Stimulated activated CD8-positive, alpha-beta memory T cell treated with anti-CD3 and anti-CD28 coated beads, Interleukin-7, amount 100 ng/mL, for 4 hours (primary cell): ENCODE data around the gene TBC1D21.
A peak's percentile ranks its signal among the peaks of the same experiment; 100 is the strongest.

Experiments
- DNase-seq, 2 donors: peaks; one replicate each; pipeline ENCODE4 v3.0.0-alpha.2; 2020; ENCODE audit warnings: low read depth in 2 of 2

Gene TBC1D21

GRCh38 chr15:73862276-73862675 is 11.1 kb upstream of the TBC1D21 start:
- no peak for DNase-seq

- no peak for DNase-seq
These were observed 8.0 kb upstream of the TBC1D21 start for GRCh38 chr15:73865379-73865778.

DNA sequence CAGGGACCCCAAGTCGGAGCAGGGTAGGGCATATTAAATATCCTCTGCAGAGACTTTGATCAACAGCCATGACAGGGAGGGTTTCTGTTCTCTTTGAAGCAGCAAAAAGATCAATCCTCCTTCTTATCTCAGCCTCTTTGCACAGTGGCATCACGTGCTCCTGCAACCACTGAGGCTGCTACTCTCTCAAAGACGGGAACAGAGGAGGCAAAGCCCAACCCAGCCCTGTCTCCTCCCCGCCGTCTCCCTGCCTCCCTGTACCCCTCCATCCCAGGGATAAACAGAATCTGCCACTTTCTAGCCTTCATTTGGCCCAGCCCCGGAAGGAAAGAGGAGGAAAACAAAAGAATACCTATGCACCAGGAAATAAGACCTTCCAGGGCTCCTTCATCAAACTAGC is 7.5 kb upstream of the TBC1D21 start:
- no peak for DNase-seq

GRCh38 chr15:73866481-73866880 is 6.9 kb upstream of the TBC1D21 start:
- DNase-seq: no peak

- DNase-seq: no peak
These were observed 6.4 kb upstream of the TBC1D21 start for GRCh38 chr15:73866881-73867410.

DNA sequence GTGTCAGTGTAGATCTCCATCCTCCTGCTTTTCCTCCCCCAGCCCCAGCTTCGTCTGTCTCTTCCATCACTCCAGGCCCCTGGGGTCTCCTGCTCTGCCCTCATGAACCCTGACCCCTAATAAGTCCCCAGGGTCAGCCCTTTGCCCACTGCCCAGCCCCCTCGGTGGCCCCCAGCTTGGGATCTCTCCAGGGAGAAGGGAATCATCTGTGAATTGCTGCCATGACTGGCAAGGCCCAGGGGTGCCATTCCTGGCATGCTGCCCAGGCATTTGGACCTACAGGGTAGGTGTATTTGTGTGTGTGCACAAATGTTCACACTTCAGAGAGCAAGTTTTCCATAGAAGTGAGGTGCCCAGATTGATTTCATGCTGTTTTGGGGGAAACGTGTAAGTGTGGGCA is 5.9 kb upstream of the TBC1D21 start:
- no peak for DNase-seq

DNA sequence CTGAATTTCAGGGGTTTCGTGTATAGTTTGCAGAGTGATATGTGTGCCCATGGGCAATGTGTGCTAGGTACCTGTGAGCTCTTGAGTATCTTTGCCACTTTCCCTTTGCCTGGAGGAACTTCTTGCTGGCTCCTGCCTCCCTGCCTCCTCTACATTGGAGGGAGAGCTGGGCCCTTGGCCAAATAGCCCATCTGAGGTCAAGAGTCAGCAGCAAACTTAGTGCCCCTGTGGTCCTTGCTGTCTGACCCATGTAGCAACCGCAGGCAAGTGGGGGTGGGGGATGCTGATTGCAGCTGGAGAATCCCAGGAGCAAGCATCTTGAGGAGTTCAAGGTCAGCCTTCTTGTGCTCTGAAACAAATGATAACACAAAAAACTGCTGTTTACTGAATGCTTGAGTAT is 5.4 kb upstream of the TBC1D21 start:
- no peak for DNase-seq

DNA sequence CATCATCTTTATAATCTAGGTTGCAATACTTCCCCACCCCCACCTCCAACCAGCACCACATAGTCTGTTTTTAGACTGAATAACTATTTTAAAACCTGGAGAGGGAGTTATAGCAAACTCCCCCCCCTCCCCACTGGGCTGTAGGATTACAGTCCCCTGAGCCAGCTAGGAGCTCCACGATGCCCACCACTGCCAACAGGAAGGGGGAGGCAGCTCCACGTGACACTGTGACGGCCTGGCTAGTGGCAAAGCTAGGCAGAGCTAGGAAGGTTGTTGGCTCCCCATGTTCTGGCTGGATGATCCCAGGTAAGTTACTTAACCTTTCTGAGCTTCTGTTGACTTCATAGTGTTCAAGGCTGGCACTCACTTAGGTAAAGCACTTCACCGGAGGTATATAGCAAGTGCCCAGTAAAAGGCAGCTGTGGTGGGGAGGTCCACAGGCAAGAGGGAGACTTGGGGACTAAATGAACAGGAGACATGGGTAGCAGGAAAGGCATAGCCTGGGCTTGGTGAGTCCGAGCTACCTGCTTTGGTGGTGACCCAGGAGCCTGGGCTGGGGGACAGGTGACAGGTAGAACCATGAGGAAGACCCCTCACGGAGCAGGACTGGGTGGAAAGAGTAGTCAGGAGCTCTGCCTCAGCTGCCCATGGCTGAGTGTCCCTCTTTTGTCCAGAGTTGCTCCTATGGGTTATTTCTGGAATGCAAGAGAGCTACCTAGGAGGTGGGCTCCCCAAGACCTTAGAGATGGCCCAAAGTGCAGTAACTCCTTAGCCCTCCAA is 4.0 kb upstream of the TBC1D21 start:
- DNase-seq: no peak

DNA sequence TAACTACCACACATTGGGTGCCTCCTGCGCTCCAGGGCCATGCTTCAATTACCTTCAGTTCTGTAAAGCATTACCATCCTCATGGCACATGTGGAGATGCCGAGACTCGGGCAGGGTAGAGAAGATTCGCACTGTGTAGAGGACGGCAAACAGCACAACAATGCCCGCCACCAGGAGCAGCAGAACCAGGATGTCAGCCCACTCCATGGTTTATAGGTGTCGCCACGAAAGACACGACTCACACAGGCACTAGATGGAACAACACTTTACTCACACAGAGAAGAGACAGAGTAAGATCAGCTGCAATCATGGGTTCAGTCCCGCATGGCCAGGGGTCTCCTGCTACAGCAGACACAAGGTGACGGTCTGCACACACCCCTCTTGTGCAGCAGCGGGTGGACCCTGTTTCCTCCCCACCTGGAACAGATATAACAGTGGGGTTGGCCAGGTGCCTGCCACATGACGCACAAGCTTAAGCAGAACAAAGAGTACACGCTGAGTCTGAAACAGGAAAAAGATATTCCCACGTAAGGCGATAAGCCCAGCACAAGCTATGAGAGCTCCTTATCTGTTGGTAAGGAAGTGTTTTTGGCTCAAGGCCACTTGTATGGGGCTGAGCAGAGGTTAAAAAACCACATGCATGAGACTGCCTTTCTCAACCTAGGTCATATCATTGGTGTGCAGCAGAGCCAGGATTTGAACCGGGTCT is 2.5 kb upstream of the TBC1D21 start:
- DNase-seq: no peak

GRCh38 chr15:73872346-73872745 is 1.0 kb upstream of the TBC1D21 start:
- DNase-seq: no peak

DNA sequence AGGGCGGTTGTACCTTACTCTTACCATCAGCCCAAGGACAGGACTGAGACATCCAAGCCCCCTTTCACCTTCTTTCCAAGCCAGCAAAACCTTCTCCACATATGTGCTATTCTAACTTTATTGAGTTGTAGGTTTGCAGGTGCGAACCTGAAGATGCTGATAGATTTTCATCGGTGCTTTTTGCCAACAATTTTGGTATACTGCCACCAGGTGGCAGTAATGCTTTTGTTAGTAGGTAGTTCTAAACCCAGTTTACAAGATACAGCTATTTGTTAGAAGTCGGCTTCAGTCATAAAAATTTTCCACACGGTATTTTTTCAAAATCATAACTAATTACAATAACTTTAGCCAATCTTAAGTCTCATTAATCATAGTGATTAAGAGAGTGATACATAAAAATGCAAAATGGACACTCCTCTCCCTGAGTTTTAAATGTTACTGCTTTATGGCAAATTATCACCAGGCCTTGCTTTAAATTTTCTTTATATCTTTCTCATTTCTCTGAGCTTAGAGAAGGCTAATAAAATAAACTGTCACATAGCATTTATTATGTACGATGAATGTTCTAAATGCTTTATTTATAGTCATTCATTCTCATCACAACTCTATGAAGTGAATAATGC is 636 bp downstream of the TBC1D21 start:
- peak in 1 of 2 donors; percentile 10 for DNase-seq

- DNase-seq: no peak
These were observed 6.1 kb downstream of the TBC1D21 start for GRCh38 chr15:73879426-73879825.

- DNase-seq: no peak
These were observed 8.4 kb downstream of the TBC1D21 start for GRCh38 chr15:73881579-73882320.

DNA sequence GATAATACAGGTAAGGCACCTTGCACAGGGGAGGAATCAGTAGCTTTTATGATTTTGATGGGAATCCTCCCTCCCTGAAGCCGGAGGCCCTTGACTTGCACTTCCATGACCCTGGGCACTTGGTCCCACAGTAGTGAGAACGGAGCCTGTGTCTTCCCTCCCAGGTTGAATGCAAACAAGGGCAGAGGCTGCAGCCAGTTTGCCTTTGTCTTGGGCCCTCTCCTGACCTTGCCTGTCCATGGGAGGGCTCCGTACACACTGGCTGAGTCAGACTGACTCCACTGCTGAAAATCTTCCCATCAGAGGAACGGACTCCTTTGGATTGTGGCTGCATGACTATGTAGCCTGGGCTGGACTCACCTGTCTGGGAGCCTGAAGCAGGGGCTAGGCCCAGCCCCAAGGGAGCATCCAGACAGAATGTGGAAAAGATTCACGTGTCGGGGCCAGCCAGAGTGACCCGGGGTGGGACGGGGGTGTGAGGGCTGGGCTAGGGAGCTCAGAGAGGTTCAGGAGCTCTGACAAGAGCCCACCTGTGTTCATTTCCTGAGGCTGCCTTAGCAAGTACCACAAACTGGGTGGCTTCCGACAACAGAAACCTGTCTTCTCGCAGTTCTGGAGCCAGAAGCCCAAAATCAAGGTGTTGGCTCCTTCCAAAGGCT is 9.5 kb downstream of the TBC1D21 start:
- no peak for DNase-seq

- DNase-seq: no peak
These were observed 10.8 kb downstream of the TBC1D21 start for GRCh38 chr15:73884159-73884558.

DNA sequence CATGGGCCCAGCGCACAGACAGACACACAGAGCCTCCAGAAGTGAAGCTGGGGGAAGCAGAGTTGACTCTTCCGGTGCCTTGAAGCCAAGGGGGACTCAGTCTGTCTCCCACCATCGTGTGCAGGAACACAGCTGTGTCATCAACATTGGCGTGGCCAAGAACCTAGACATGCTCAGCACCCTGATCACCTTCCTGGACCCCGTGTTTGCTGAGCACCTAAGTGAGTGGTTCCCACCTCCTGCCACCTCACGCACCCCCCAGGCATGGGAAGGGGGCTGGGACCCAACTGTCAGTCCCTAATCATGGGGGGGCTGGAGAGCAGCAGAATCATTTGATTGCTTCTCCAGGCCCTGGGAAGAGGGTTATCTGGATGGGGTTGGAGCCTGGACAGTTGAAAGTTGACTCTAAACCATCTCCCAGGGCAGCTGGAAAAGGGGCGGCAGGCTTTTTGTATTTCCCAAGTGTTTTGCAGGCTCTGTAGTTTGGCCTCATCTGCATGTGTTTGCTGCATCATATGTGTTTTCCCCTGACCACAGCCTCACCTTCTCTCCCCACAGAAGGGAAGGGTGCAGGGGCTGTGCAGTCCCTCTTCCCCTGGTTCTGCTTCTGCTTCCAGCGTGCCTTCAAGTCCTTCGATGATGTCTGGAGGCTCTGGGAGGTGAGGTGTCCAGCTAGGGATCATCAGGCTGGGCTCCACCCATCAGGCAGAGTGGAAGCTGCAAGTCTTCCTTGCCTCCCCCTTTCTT is 12.8 kb downstream of the TBC1D21 start:
- no peak for DNase-seq

- no peak for DNase-seq
These were observed 13.5 kb downstream of the TBC1D21 start for GRCh38 chr15:73886717-73887345.

- DNase-seq: no peak
These were observed 14.1 kb downstream of the TBC1D21 start for GRCh38 chr15:73887481-73887880.

- no peak for DNase-seq
These were observed 15.1 kb downstream of the TBC1D21 start for GRCh38 chr15:73888224-73889041.
